HEK293T (cell line): ENCODE results near the gene CLIC5.

Experiments used
- BHLHE40 ChIP-seq: fragments of 450-650 bp; IDR thresholded peaks from 2 replicates; pipeline ENCODE4 v1.6.1; 2016; ENCODE audit warnings: mild to moderate bottlenecking, moderate library complexity, borderline replicate concordance
- CTBP1 ChIP-seq: fragments of 450-650 bp; IDR thresholded peaks from 2 replicates; pipeline ENCODE4 v1.6.1; 2016; ENCODE audit warnings: borderline replicate concordance
- FOXA1 ChIP-seq: fragments of 450-650 bp; IDR thresholded peaks from 2 replicates; pipeline ENCODE4 v1.6.1; 2016; ENCODE audit warnings: mild to moderate bottlenecking
- FOXK2 ChIP-seq: fragments of 450-650 bp; IDR thresholded peaks from 2 replicates; pipeline ENCODE4 v1.6.1; 2016; ENCODE audit warnings: mild to moderate bottlenecking
- FOXM1 ChIP-seq: fragments of 450-650 bp; IDR thresholded peaks from 2 replicates; pipeline ENCODE4 v1.6.1; 2017; ENCODE audit warnings: mild to moderate bottlenecking, borderline replicate concordance
- HDGF ChIP-seq: fragments of 450-650 bp; IDR thresholded peaks from 2 replicates; pipeline ENCODE4 v1.6.1; 2017; ENCODE audit warnings: antibody characterized with exemption, borderline replicate concordance
- L3MBTL2 ChIP-seq: fragments of 450-650 bp; conservative IDR thresholded peaks from 2 replicates; pipeline ENCODE4 v1.6.1; 2016; ENCODE audit warnings: mild to moderate bottlenecking
- LEF1 ChIP-seq: fragments of 450-650 bp; IDR thresholded peaks from 2 replicates; pipeline ENCODE4 v1.6.1; 2017; ENCODE audit warnings: mild to moderate bottlenecking, borderline replicate concordance
- NFRKB ChIP-seq: fragments of 450-650 bp; IDR thresholded peaks from 2 replicates; pipeline ENCODE4 v1.6.1; 2016; ENCODE audit warnings: mild to moderate bottlenecking, moderate library complexity
- PKNOX1 ChIP-seq: fragments of 450-650 bp; IDR thresholded peaks from 2 replicates; pipeline ENCODE4 v1.6.1; 2016
- SP1 ChIP-seq: fragments of 450-650 bp; IDR thresholded peaks from 2 replicates; pipeline ENCODE4 v1.6.1; 2017
- SUZ12 ChIP-seq: fragments of 450-650 bp; IDR thresholded peaks from 2 replicates; pipeline ENCODE4 v1.6.1; 2016; ENCODE audit warnings: mild to moderate bottlenecking
- TARDBP ChIP-seq: fragments of 450-650 bp; IDR thresholded peaks from 2 replicates; pipeline ENCODE4 v1.6.1; 2016
- ZNF384 ChIP-seq: fragments of 450-650 bp; IDR thresholded peaks from 2 replicates; pipeline ENCODE4 v1.6.1; 2016

DNA sequence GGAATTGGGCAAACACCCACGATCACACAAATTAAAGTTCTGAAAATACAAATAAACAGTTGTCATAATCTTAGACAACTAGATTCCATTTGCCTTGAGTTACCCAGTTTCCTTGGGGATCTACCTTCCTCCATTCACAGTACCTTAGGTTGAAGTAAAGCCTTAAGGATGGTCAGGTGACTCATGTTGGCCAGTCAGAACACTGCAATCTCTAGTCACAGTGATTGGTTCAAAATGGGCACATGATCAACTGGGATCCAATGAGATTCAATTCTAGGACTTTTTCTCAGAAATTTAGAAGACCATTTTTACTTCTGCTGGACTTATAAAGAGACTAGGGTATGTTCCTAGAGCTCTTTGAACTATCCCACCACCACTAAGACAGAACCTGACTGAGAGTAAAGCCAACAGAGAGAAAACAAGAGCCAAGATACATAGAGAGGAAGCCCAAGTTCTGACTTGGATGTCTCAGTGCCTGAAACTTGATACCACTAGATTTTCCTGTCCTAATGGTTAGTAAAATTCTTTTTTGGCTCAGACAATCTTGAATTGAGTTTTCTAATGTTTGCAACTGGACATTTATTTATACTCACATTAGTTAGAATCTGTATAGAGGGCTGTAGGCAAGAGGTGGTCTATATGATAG, 8.6 kb upstream of the CLIC5 start:
- TF ChIP-seq BHLHE40 (no peak), SP1 (no peak), FOXM1 (no peak), FOXA1 (no peak), SUZ12 (no peak), NFRKB (no peak), PKNOX1 (no peak), TARDBP (no peak), ZNF384 (no peak), CTBP1 (no peak), FOXK2 (no peak), HDGF (no peak), LEF1 (no peak), L3MBTL2 (no peak)
